Measurements from ENCODE around the gene FBXL4. TPM values are rescaled to one million over a fixed set of nuclear protein-coding genes. Genes with fewer than 3 reads are reported as not detected.

The FBXL4 gene
- total RNA-seq, 1 donor from 2014 or later, result 14.4 TPM

DNA sequence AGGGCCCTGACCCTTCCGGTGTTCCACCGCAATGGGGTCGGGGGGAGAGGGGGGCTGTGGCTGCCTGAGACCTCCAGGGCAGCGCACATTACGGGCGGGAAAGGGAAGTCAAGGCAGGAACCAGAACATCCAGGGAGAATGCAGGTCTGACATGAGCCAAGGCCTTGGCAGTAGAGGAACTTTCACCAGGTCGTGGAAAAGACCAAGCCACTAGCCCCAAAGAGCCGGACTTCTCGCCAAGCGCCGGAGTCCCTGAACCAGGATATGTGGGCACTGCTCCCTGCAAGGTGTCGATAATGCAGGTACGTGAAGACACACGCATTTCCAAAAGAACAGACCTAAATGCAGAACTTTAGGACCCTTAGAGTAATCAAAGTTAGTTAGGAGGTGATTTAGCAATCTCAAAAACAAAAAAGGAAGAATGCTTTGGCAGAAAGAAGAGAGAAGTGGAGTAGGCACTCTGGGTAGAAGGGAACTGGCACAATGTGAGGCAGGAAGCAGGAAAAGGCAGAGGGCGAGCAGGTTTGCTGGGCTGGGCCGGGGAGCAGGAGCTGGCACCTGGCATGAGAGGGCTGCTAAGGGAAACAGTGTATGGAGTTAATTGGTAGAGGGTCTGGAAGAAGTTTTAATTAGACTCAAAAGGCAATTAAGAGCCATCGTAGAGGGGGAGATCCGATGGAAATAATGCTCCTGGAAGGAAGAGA is 99.1 kb downstream of the FBXL4 start:
- H3K27me3 Mint-ChIP-seq (ENCODE audit: low read depth), result peaks cover 44% of the 10 kb centered on the region
- H3K9me3 Mint-ChIP-seq (ENCODE audit: low read depth), result no peaks in the 10 kb centered on the region
- H3K36me3 Mint-ChIP-seq (ENCODE audit: low read depth), result peaks cover 3% of the 10 kb centered on the region
- TF ChIP-seq, protein P1, sequence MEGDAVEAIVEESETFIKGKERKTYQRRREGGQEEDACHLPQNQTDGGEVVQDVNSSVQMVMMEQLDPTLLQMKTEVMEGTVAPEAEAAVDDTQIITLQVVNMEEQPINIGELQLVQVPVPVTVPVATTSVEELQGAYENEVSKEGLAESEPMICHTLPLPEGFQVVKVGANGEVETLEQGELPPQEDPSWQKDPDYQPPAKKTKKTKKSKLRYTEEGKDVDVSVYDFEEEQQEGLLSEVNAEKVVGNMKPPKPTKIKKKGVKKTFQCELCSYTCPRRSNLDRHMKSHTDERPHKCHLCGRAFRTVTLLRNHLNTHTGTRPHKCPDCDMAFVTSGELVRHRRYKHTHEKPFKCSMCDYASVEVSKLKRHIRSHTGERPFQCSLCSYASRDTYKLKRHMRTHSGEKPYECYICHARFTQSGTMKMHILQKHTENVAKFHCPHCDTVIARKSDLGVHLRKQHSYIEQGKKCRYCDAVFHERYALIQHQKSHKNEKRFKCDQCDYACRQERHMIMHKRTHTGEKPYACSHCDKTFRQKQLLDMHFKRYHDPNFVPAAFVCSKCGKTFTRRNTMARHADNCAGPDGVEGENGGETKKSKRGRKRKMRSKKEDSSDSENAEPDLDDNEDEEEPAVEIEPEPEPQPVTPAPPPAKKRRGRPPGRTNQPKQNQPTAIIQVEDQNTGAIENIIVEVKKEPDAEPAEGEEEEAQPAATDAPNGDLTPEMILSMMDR (IDR thresholded peaks at IDR 0.05), result no peak
- H3K27ac Mint-ChIP-seq (ENCODE audit: unreplicated experiment), result no peak overlapping the region
- DNase-seq (ENCODE audit: low spot score), result no peak
- H3K4me1 Mint-ChIP-seq (ENCODE audit: low read depth), result peaks cover 14% of the 10 kb centered on the region
- H3K4me3 Mint-ChIP-seq (ENCODE audit: unreplicated experiment), result no peak overlapping the region

DNA sequence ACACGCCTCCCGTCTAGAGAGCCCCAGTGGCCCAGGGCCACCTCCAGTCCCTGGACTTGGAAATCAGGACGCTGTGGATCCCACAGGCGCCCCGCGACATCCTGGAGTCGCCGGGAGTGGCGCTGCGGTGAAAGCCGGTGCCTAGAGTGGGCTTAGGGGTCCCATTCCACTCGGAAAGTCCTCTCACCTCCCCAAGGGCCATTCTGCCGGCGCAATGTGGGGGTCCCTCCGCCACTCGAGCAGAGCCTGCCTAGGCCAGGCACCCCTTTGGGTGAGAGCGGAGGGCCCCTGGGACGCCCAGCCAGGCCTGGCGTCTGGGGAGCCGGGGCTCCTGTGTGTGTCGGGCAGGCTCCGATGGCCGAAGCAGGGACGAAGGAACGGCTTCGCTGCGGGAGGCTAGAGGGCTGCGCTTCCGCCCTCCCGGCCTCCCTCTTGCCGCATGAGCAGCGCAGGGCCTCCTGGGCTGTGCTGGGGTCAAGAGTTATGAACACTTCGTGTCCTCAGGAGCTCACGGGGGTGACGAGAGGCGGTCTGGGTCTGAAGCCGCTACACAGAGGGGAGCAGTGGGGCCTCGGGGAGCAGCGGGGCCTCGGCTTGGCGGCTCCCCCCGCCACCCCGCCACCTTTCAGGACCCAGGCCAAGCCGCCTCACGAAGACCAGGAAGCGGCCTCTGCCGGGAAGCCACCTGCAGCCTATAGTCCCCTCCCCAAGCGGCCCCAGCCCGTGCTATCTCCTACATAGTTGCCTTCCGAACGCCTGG is 99.8 kb downstream of the FBXL4 start:
- H3K36me3 Mint-ChIP-seq (ENCODE audit: low read depth), result peaks cover 3% of the 10 kb centered on the region
- H3K4me3 Mint-ChIP-seq (ENCODE audit: unreplicated experiment), result no peak overlapping the region

DNA sequence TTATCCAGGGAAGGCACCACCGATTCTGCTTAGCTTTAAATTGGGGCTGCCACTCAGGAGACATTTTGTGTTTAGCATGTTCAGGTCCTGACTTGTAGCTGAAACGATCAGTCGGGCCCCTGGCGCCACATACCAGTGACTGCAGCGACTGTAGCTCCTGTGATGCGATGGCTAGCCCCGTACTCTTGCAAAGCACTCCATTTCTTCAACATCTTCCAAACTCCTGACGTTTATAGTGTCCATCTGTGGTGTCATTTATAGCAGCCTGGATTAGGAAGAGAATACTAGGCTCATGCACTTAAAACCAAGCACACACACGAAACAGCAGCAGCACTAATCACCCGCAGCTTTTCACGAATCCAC is 100.3 kb downstream of the FBXL4 start:
- peaks cover 14% of the 10 kb centered on the region for H3K4me1 Mint-ChIP-seq (ENCODE audit: low read depth)
- peaks cover 53% of the 10 kb centered on the region for H3K27me3 Mint-ChIP-seq (ENCODE audit: low read depth)
- H3K27ac Mint-ChIP-seq (ENCODE audit: unreplicated experiment), result no peak overlapping the region
- no peak overlapping the region for H3K4me3 Mint-ChIP-seq (ENCODE audit: unreplicated experiment)
- TF ChIP-seq, protein P1 (IDR thresholded peaks at IDR 0.05), result no peak
- no peaks in the 10 kb centered on the region for H3K9me3 Mint-ChIP-seq (ENCODE audit: low read depth)
- no peak for DNase-seq (ENCODE audit: low spot score)
- H3K36me3 Mint-ChIP-seq (ENCODE audit: low read depth), result peaks cover 3% of the 10 kb centered on the region

More for the DNA sequence above, 99.8 kb downstream of the FBXL4 start:
- Mint-ChIP-seq H3K27ac (ENCODE audit: unreplicated experiment) (no peak overlapping the region), H3K27me3 (ENCODE audit: low read depth) (peaks cover 49% of the 10 kb centered on the region), H3K4me1 (ENCODE audit: low read depth) (peaks cover 14% of the 10 kb centered on the region), H3K9me3 (ENCODE audit: low read depth) (no peaks in the 10 kb centered on the region)
- TF ChIP-seq, protein P1 (IDR thresholded peaks at IDR 0.05), result no peak
- DNase-seq (ENCODE audit: low spot score), result no peak

DNA sequence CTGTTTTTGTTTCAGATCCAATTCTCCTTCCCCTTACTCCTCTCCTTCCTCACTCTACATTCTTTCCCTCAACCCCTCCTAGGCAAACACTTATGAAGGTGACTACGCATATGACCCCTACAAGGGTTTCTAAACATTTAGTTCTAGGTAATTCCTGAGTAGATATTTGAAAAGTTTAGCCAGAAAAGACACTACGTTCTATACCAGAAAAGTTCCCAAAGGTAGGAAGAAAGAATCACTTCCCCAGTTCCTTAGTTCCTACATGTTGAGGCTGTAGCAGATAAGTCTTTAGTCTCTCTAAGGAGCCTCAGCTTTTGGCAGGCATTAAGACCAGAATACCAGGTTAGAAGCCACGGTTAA is 101.7 kb downstream of the FBXL4 start:
- H3K27me3 Mint-ChIP-seq (ENCODE audit: low read depth), result peaks cover 61% of the 10 kb centered on the region
- H3K27ac Mint-ChIP-seq (ENCODE audit: unreplicated experiment), result no peak overlapping the region
- H3K9me3 Mint-ChIP-seq (ENCODE audit: low read depth), result no peaks in the 10 kb centered on the region
- peaks cover 14% of the 10 kb centered on the region for H3K4me1 Mint-ChIP-seq (ENCODE audit: low read depth)
- DNase-seq (ENCODE audit: low spot score), result no peak
- H3K36me3 Mint-ChIP-seq (ENCODE audit: low read depth), result peaks cover 3% of the 10 kb centered on the region
- TF ChIP-seq, protein P1 (IDR thresholded peaks at IDR 0.05), result peak; percentile 60
- H3K4me3 Mint-ChIP-seq (ENCODE audit: unreplicated experiment), result no peak overlapping the region

DNA sequence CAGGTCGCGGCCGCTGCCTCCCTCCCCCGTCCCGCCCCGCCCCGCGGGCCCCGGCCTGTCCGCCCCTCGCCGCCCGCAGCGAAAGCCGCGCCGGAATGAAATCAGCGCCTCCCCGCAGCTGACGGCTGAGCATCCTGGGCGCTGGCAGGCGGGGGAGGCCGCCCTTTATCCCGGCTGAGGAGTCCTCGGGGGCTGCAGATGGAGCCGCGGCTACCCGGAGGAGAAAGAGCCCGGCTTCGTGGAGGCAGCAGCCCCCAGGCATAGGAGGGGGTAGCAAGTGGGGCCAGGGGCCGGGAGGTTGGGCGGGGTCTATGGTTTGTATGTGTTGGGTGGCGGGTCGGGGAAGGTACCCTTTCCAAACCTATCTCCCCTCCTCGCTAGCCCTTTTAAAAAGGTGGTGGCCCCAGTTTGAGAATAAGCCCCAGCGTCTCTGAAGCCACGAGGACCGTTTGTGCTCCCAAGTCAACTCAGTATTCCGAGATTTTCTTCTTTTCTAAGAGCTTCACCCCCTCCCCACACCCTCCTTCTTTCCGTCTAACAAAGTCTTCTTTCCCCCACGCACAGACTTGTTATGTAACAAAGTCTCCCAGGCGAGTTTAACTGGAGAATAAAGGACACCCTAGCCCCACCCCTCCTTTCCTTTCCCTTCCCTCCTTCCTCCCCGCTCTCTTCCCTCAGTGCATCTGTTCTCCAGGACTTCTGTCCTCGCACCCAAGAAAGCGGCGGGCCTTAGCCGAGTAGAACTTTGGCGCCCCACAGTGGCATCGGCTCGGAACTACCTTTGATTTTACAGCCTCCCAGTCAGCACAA is 102.3 kb downstream of the FBXL4 start:
- Mint-ChIP-seq H3K27ac (ENCODE audit: unreplicated experiment) (no peak overlapping the region), H3K4me3 (ENCODE audit: unreplicated experiment) (peak overlapping the region; percentile 66), H3K4me1 (ENCODE audit: low read depth) (peaks cover 14% of the 10 kb centered on the region), H3K9me3 (ENCODE audit: low read depth) (no peaks in the 10 kb centered on the region), H3K27me3 (ENCODE audit: low read depth) (peaks cover 64% of the 10 kb centered on the region), H3K36me3 (ENCODE audit: low read depth) (peaks cover 3% of the 10 kb centered on the region)
- DNase-seq (ENCODE audit: low spot score), result no peak
- TF ChIP-seq, protein P1 (IDR thresholded peaks at IDR 0.05), result peak; percentile 93

Data from chondrocyte (in vitro differentiated cells).